H1 (cell line): ENCODE results near the gene ITPKB. TPM values are rescaled to one million over a fixed set of nuclear protein-coding genes. Genes with fewer than 3 reads are reported as not detected.

Experiments used
- CTCF ChIA-PET: fragments of 300-600 bp; sonication (Branson Sonifier 250); formaldehyde crosslinking; loops from one replicate; lab custom pipeline; 2021; ENCODE audit not compliant: partially characterized antibody; lab: Charles Lee
- POLR2A ChIA-PET: fragments of 300-600 bp; sonication (Branson Sonifier 250); formaldehyde crosslinking; loops from one replicate; lab custom pipeline; 2021; ENCODE audit warnings: inconsistent platforms; ENCODE audit not compliant: partially characterized antibody; lab: Charles Lee
- DNase-seq, 2 experiments: peaks; one replicate each; pipeline versions ENCODE4 v3.0.0 to v3.0.0-alpha.2; 2010 to 2022; ENCODE audit warnings: low spot score in 2 of 2, low read depth in 1 of 2, mixed read lengths in 1 of 2
- FAIRE-seq: peaks from 2 replicates; lab custom pipeline; 2011; peaks lifted over from hg19 to GRCh38; lab: Jason Lieb, UNC
- H2AFZ ChIP-seq: 2 replicates; pipeline ENCODE4 v1.8.1; 2012; ENCODE audit warnings: low read length, inconsistent platforms
- H2AK5ac ChIP-seq: 2 replicates; pipeline ENCODE4 v1.6.1; 2013; ENCODE audit warnings: low read depth, low read length
- H2BK120ac ChIP-seq: replicated peaks from 2 replicates; pipeline ENCODE3; 2013; ENCODE audit warnings: low read depth, low read length, inconsistent platforms
- H2BK12ac ChIP-seq: 2 replicates; pipeline ENCODE4 v1.6.1; 2013; ENCODE audit warnings: low read depth, low read length
- H2BK15ac ChIP-seq: 2 replicates; pipeline ENCODE4 v1.6.1; 2013; ENCODE audit warnings: low read length
- H2BK20ac ChIP-seq: 2 replicates; pipeline ENCODE4 v1.6.1; 2013; ENCODE audit warnings: low read length
- H2BK5ac ChIP-seq: 2 replicates; pipeline ENCODE4 v1.6.1; 2013; ENCODE audit warnings: low read depth, low read length
- H3K14ac ChIP-seq: 2 replicates; pipeline ENCODE4 v1.6.1; 2013; ENCODE audit warnings: inconsistent platforms; ENCODE audit not compliant: insufficient read length
- H3K18ac ChIP-seq: 2 replicates; pipeline ENCODE4 v1.6.1; 2013; ENCODE audit warnings: low read length; ENCODE audit errors: extremely low read depth
- H3K23ac ChIP-seq: 2 replicates; pipeline ENCODE4 v1.6.1; 2013; ENCODE audit warnings: inconsistent platforms; ENCODE audit not compliant: insufficient read length
- H3K23me2 ChIP-seq: 2 replicates; pipeline ENCODE4 v1.6.1; 2013; ENCODE audit warnings: low read depth, low read length
- H3K27ac ChIP-seq: 2 replicates; pipeline ENCODE4 v1.6.1; 2011; ENCODE audit warnings: low read depth, low read length, inconsistent platforms
- H3K27me3 ChIP-seq, 4 experiments: replicated peaks in 1 of 4; 1 replicate in 1 of 4; 2 replicates in 3 of 4; pipeline versions ENCODE4 v1.6.1 to v1.8.1; 2011 to 2013; ENCODE audit warnings: low read length in 3 of 4, mild to moderate bottlenecking in 3 of 4, inconsistent platforms in 2 of 4, mixed read lengths in 2 of 4, moderate library complexity in 1 of 4; ENCODE audit not compliant: control insufficient read depth in 3 of 4, insufficient read depth in 3 of 4; ENCODE audit errors: extremely low read depth in 1 of 4
- H3K36me3 ChIP-seq, 4 experiments: 2 replicates each; pipeline versions ENCODE4 v1.6.1 to v1.8.1; 2011 to 2013; ENCODE audit warnings: mild to moderate bottlenecking in 4 of 4, low read length in 3 of 4, moderate library complexity in 2 of 4, control low read depth in 1 of 4, inconsistent platforms in 1 of 4; ENCODE audit not compliant: insufficient read depth in 4 of 4, control insufficient read depth in 2 of 4
- H3K4ac ChIP-seq: replicated peaks from 2 replicates; pipeline ENCODE3; 2013; ENCODE audit warnings: low read length, low read depth, mixed read lengths, inconsistent platforms; ENCODE audit not compliant: insufficient read length
- H3K4me1 ChIP-seq, 4 experiments: replicated peaks in 1 of 4; 1 replicate in 1 of 4; 2 replicates in 3 of 4; pipeline versions ENCODE4 v1.6.1 to v1.8.1; 2011 to 2013; ENCODE audit warnings: low read length in 3 of 4, inconsistent platforms in 2 of 4, mixed read lengths in 1 of 4; ENCODE audit not compliant: insufficient read depth in 4 of 4, control insufficient read depth in 3 of 4
- H3K4me2 ChIP-seq, 2 experiments: 2 replicates each; pipeline versions ENCODE4 v1.6.1 to v1.8.1; 2011 to 2013; ENCODE audit warnings: low read depth in 2 of 2, low read length in 2 of 2, control low read depth in 1 of 2, inconsistent platforms in 1 of 2, mild to moderate bottlenecking in 1 of 2; ENCODE audit not compliant: insufficient read depth in 1 of 2
- H3K4me3 ChIP-seq, 4 experiments: fragments of 200-600, 300-600 bp in 1 of 4; sonication (generic), shearing (Covaris generic), sonication (Bioruptor Twin) in 1 of 4; 2 replicates each; pipeline versions ENCODE4 v1.5.1 to v1.8.1; 2011 to 2016; ENCODE audit warnings: low read length in 4 of 4, low read depth in 3 of 4, control low read depth in 2 of 4, inconsistent platforms in 2 of 4, mild to moderate bottlenecking in 2 of 4, mixed read lengths in 1 of 4, moderate library complexity in 1 of 4; ENCODE audit not compliant: insufficient read depth in 2 of 4; ENCODE audit errors: extremely low read depth in 1 of 4
- H3K56ac ChIP-seq: replicated peaks from 2 replicates; pipeline ENCODE3; 2013; ENCODE audit warnings: low read depth, mild to moderate bottlenecking, mixed read lengths, low read length, inconsistent platforms; ENCODE audit not compliant: insufficient read length
- H3K79me1 ChIP-seq: 2 replicates; pipeline ENCODE4 v1.6.1; 2013; ENCODE audit warnings: low read depth, low read length, control low read depth
- H3K79me2 ChIP-seq, 2 experiments: 2 replicates each; pipeline versions ENCODE4 v1.6.1 to v1.8.1; 2012 to 2013; ENCODE audit warnings: low read length in 2 of 2, mild to moderate bottlenecking in 2 of 2, inconsistent platforms in 1 of 2; ENCODE audit not compliant: insufficient read depth in 2 of 2, control insufficient read depth in 1 of 2
- H3K9ac ChIP-seq, 4 experiments: replicated peaks in 1 of 4; 1 replicate in 1 of 4; 2 replicates in 3 of 4; pipeline versions ENCODE4 v1.6.1 to v1.8.1; 2011 to 2013; ENCODE audit warnings: low read depth in 3 of 4, low read length in 3 of 4, control low read depth in 2 of 4, mild to moderate bottlenecking in 2 of 4, moderate library complexity in 2 of 4, inconsistent platforms in 1 of 4; ENCODE audit errors: extremely low read depth in 1 of 4
- H3K9me3 ChIP-seq, 2 experiments: 2 replicates each; pipeline versions ENCODE4 v1.6.1 to v1.8.1; 2012 to 2013; ENCODE audit warnings: mild to moderate bottlenecking in 2 of 2, moderate library complexity in 2 of 2, control low read depth in 1 of 2, inconsistent platforms in 1 of 2, low read depth in 1 of 2, low read length in 1 of 2, mixed read lengths in 1 of 2; ENCODE audit not compliant: insufficient read depth in 2 of 2
- H4K20me1 ChIP-seq, 2 experiments: replicated peaks in 1 of 2; 2 replicates each; pipeline versions ENCODE3 to v1.8.1; 2011 to 2013; ENCODE audit warnings: inconsistent platforms in 2 of 2, low read length in 2 of 2, mild to moderate bottlenecking in 1 of 2; ENCODE audit not compliant: insufficient read depth in 2 of 2, control insufficient read depth in 1 of 2
- H4K5ac ChIP-seq: 2 replicates; pipeline ENCODE4 v1.6.1; 2013; ENCODE audit warnings: low read length, low read depth, mixed read lengths, inconsistent platforms; ENCODE audit not compliant: insufficient read length
- H4K8ac ChIP-seq: 2 replicates; pipeline ENCODE4 v1.8.0; 2013; ENCODE audit warnings: mild to moderate bottlenecking, moderate library complexity, low read length, inconsistent platforms; ENCODE audit not compliant: insufficient read depth; ENCODE audit errors: extremely low read depth
- H4K91ac ChIP-seq: replicated peaks from 2 replicates; pipeline ENCODE3; 2013; ENCODE audit warnings: low read length, mixed read lengths, inconsistent platforms; ENCODE audit not compliant: insufficient read length
- KDM1A ChIP-seq: fragments of 200-600, 300-600 bp; sonication (generic); IDR thresholded peaks from 2 replicates; pipeline ENCODE4 v1.7.1; 2016; ENCODE audit warnings: mild to moderate bottlenecking, low read length, borderline replicate concordance
- MAFK ChIP-seq: IDR thresholded peaks from 2 replicates; pipeline ENCODE4 v1.6.1; 2012; ENCODE audit warnings: low read depth, mild to moderate bottlenecking, improper control_type of control experiment, low read length
- POLR2AphosphoS5 ChIP-seq: IDR thresholded peaks from 2 replicates; pipeline ENCODE4 v1.6.1; 2011; ENCODE audit warnings: low read depth, low read length
- SIRT6 ChIP-seq: IDR thresholded peaks from one replicate; pipeline ENCODE4 v1.7.1; 2012; ENCODE audit warnings: low read length, inconsistent platforms
- WGBS, 2 experiments: shearing (Covaris generic) in 1 of 2; methylation state at CpG; one replicate each; pipeline versions ENCODE4 v1.1.6 to v1.1.7; 2013 to 2015; ENCODE audit warnings: low lambda C conversion rate in 2 of 2, mixed read lengths in 2 of 2, inconsistent platforms in 1 of 2, low coverage in 1 of 2, missing lambda C conversion rate in 1 of 2; ENCODE audit not compliant: insufficient replicate concordance in 2 of 2, insufficient coverage in 1 of 2, insufficient read length in 1 of 2; ENCODE audit errors: extremely low coverage in 1 of 2, missing lambda C conversion rate in 1 of 2; 5-methylcytosine and 5-hydroxymethylcytosine counted together
- polyA plus RNA-seq, 7 experiments: library from polyadenylated mRNA; depleted of rRNA in 3 of 7; stranded (reverse) in 5 of 7; unstranded in 2 of 7; fragments of >200 nt in 5 of 7; fragments of 200-250 nt in 2 of 7; gene quantifications; 1 replicate in 5 of 7; 2 replicates in 1 of 7; 4 replicates in 1 of 7; pipeline versions ENCODE4 v1.2.1 to v1.2.3, GENCODE V29; 2011 to 2013; ENCODE audit warnings: missing spikeins in 2 of 7, mixed read lengths in 2 of 7
- total RNA-seq: library from RNA; stranded (reverse); fragmentation: NEBNext Ultra II Directional; extraction: Animal tissue kit (Norgen Biotek cat#: 25700); gene quantifications from 2 replicates; pipeline ENCODE4 v1.2.1, GENCODE V29; 2021

The ITPKB gene
- total and polyA plus RNA-seq, 2 of the 8 experiments (the other 6 are each of a cell fraction or from before 2014, with no cell fraction given): 1.7 to 4.8 TPM

GRCh38 chr1:226692051-226692792, 46.9 kb downstream of the ITPKB start:
- Histone ChIP-seq H3K4me3 (no peak overlapping the region), H3K18ac (no peak overlapping the region), H4K91ac (no peak overlapping the region), H2BK5ac (no peak overlapping the region), H2AFZ (no peak overlapping the region), H3K79me1 (no peaks in the 10 kb centered on the region), H3K4me2 (no peak overlapping the region), H4K20me1 (no peaks in the 10 kb centered on the region), H3K56ac (no peak overlapping the region), H4K5ac (no peak overlapping the region), H3K9me3 (no peaks in the 10 kb centered on the region), H3K23ac (no peak overlapping the region), H2BK15ac (no peak overlapping the region), H2BK120ac (no peak overlapping the region), H3K14ac (no peak overlapping the region), H3K27me3 (no peaks in the 10 kb centered on the region), H3K4ac (no peak overlapping the region), H2BK12ac (no peak overlapping the region), H4K8ac (no peak overlapping the region)
- no peak for DNase-seq
- TF ChIP-seq SIRT6: no peak
- TF ChIP-seq KDM1A: no peak
- no peak for TF ChIP-seq MAFK
- TF ChIP-seq POLR2AphosphoS5: no peak
- TF ChIP-seq, all 59 proteins: peak for 0
- POLR2A ChIA-PET: interaction anchor here (1.2 to 1.6 kb wide), 2 partner anchors 11 to 12 kb away, joined by 3 to 4 read pairs; no protein-coding TSS in a partner anchor
- Histone ChIP-seq H3K79me2 (no peaks in the 10 kb centered on the region), H3K9ac (no peak overlapping the region), H3K27ac (no peak overlapping the region), H3K36me3 (no peaks in the 10 kb centered on the region), H3K23me2 (no peaks in the 10 kb centered on the region), H2BK20ac (no peak overlapping the region), H3K4me1 (peaks cover 2 to 9% (median 5%) of the 10 kb centered on the region in 4 experiments), H2AK5ac (no peak overlapping the region)
- CTCF ChIA-PET: interaction anchor here (0.6 to 3.7 kb wide), 11 partner anchors 12 to 247 kb away, joined by 3 to 14 read pairs (median 3); no protein-coding TSS in a partner anchor
- FAIRE-seq: no peak
- 87% methylated on average over 4 of the region's 4 CpGs; no CpG with 5 or more reads in 1 of the 2 experiments for WGBS, 2 experiments
